RWPE1 (cell line): Measurements from ENCODE around the gene FBXL5.

Experiments used
- CTCF ChIA-PET: fragments of 350-600 bp; sonication (Branson Sonifier 250); formaldehyde crosslinking; extraction: SDS; loops from one replicate; lab custom pipeline; 2021; lab: Yijun Ruan, JAX
- POLR2A ChIA-PET: fragments of 400-600 bp; formaldehyde crosslinking; extraction: SDS; loops from one replicate; lab custom pipeline; 2020; ENCODE audit warnings: antibody characterized with exemption; ENCODE audit not compliant: low non-redundant PET; lab: Yijun Ruan, JAX
- DNase-seq: peaks from one replicate; pipeline ENCODE4 v3.0.0; 2012; ENCODE audit warnings: low spot score
- H3K27ac ChIP-seq: fragments of 450-650 bp; 2 replicates; pipeline ENCODE4 v1.5.1; 2017
- CTCF ChIP-seq: fragments of 450-650 bp; conservative IDR thresholded peaks from 2 replicates; pipeline ENCODE4 v1.5.1; 2017; ENCODE audit warnings: low read depth, mild to moderate bottlenecking

The FBXL5 gene

GRCh38 chr4:15601862-15602261 lies 53.3 kb downstream of the FBXL5 start:
- no peak for DNase-seq
- ChIA-PET CTCF (interaction anchor here (0.5 kb wide), 1 partner anchor 595 kb away, joined by 3 read pairs; no protein-coding TSS in a partner anchor), POLR2A (no interaction called here)
- H3K27ac ChIP-seq: no peak overlapping the region
- no peak for TF ChIP-seq CTCF

GRCh38 chr4:15600176-15600575 lies 55.0 kb downstream of the FBXL5 start:
- TF ChIP-seq CTCF: no peak
- CTCF ChIA-PET: no interaction called here
- DNase-seq: no peak
- H3K27ac ChIP-seq: no peak overlapping the region
- POLR2A ChIA-PET: no interaction called here

- no peak for DNase-seq
- TF ChIP-seq CTCF: no peak
- ChIA-PET POLR2A (no interaction called here), CTCF (no interaction called here)
- H3K27ac ChIP-seq: no peak overlapping the region
These were observed 56.5 kb downstream of the FBXL5 start for GRCh38 chr4:15598644-15599043.

- POLR2A ChIA-PET: no interaction called here
- CTCF ChIA-PET: no interaction called here
- no peak overlapping the region for H3K27ac ChIP-seq
- DNase-seq: no peak
- TF ChIP-seq CTCF: no peak
These were observed 62.4 kb downstream of the FBXL5 start for GRCh38 chr4:15592799-15593198.

GRCh38 chr4:15587649-15588048 lies 67.5 kb downstream of the FBXL5 start:
- ChIA-PET POLR2A (no interaction called here), CTCF (no interaction called here)

GRCh38 chr4:15586066-15586465 lies 69.1 kb downstream of the FBXL5 start:
- CTCF ChIA-PET: interaction anchor here (0.6 kb wide), 1 partner anchor 633 kb away, joined by 3 read pairs; no protein-coding TSS in a partner anchor
- TF ChIP-seq CTCF: no peak
- no peak for DNase-seq
- H3K27ac ChIP-seq: no peak overlapping the region
- POLR2A ChIA-PET: no interaction called here

More at GRCh38 chr4:15587649-15588048, 67.5 kb downstream of the FBXL5 start:
- DNase-seq: no peak
- TF ChIP-seq CTCF: no peak
- H3K27ac ChIP-seq: no peak overlapping the region
